ENCODE measurements around the gene LMNTD2. TPM values are rescaled to one million over a fixed set of nuclear protein-coding genes. Genes with fewer than 3 reads are reported as not detected.

Gene LMNTD2
- total and polyA plus RNA-seq, 2 of the 13 experiments (the other 11 are each of a cell fraction or from before 2014, with no cell fraction given): 1.1 to 3.1 TPM

- TF ChIP-seq POGZ (CRISPR knock-in tag; IDR thresholded peaks at IDR 0.05) (0 out of 2 replicates have a peak, but pooled peaks have one; percentile 14), RBFOX2 (IDR thresholded peaks at IDR 0.05; ENCODE audit: low read depth, low read length) (peak; percentile 82), TBX3 (IDR thresholded peaks at IDR 0.05; ENCODE audit: borderline replicate concordance) (no peak), BRF2 (CRISPR knock-in tag; IDR thresholded peaks at IDR 0.05) (no peak), HMG20B (CRISPR knock-in tag; conservative IDR thresholded peaks at IDR 0.05) (no peak), ZNF619 (CRISPR knock-in tag; IDR thresholded peaks at IDR 0.05) (peak; percentile 70; the same call in 1 of the 2 replicates), MIER3 (CRISPR knock-in tag; IDR thresholded peaks at IDR 0.05; ENCODE audit: borderline replicate concordance) (0 out of 2 replicates have a peak, but pooled peaks have one; percentile 15), ZNF138 (CRISPR knock-in tag; IDR thresholded peaks at IDR 0.05; ENCODE audit: low read depth) (no peak), GATAD1 (CRISPR knock-in tag; IDR thresholded peaks at IDR 0.05) (no peak), NFYB (CRISPR knock-in tag; IDR thresholded peaks at IDR 0.05) (peak; percentile 90), ZNF720 (CRISPR knock-in tag; IDR thresholded peaks at IDR 0.05) (no peak), ZNF468 (CRISPR knock-in tag; IDR thresholded peaks at IDR 0.05) (no peak), ESRRA (CRISPR knock-in tag; IDR thresholded peaks at IDR 0.05; ENCODE audit: low read depth) (no peak), ZC3H13 (CRISPR knock-in tag; IDR thresholded peaks at IDR 0.05) (no peak; the same call in 1 of the 2 replicates), U2AF1 (optimal IDR thresholded peaks at IDR 0.05; ENCODE audit: low read depth, low read length) (peak; percentile 31), ZNF761 (CRISPR knock-in tag; conservative IDR thresholded peaks at IDR 0.05) (no peak), RFX1 (IDR thresholded peaks at IDR 0.05) (no peak), PATZ1 (CRISPR knock-in tag; IDR thresholded peaks at IDR 0.05) (peak; percentile 57), GZF1 (CRISPR knock-in tag; IDR thresholded peaks at IDR 0.05) (no peak), ASH2L (IDR thresholded peaks at IDR 0.05; ENCODE audit: insufficient read length, low read depth, low read length) (peak; percentile 37), ZSCAN29 (CRISPR knock-in tag; conservative IDR thresholded peaks at IDR 0.05) (no peak), KDM5A (IDR thresholded peaks at IDR 0.05; ENCODE audit: borderline replicate concordance, low read length) (no peak), POLR2AphosphoS2 (IDR thresholded peaks at IDR 0.05; ENCODE audit: low read depth, low read length) (no peak), ZNF331 (CRISPR knock-in tag; IDR thresholded peaks at IDR 0.05) (0 out of 2 replicates have a peak, but pooled peaks have one; percentile 12), AGO2 (optimal IDR thresholded peaks at IDR 0.05; ENCODE audit: low read depth, low read length) (peak; percentile 49), NCOA1 (CRISPR knock-in tag; IDR thresholded peaks at IDR 0.05) (no peak), ZNF30 (CRISPR knock-in tag; IDR thresholded peaks at IDR 0.05) (no peak), SRSF4 (IDR thresholded peaks at IDR 0.05; ENCODE audit: low read depth, low read length, poor library complexity, severe bottlenecking) (no peak), FOXK1 (CRISPR knock-in tag; IDR thresholded peaks at IDR 0.05; ENCODE audit: borderline replicate concordance, low read depth) (0 out of 2 replicates have a peak, but pooled peaks have one; percentile 32)
Observed at GRCh38 chr11:535519-536454, 24.8 kb downstream of the LMNTD2 start, which contains the start of gene HRAS (continued).

Data from HepG2 (cell line).